HEK293 (cell line): ENCODE data around the gene SALL1.

Source experiments
- CTCF ChIP-seq: fragments of 450-650 bp; formaldehyde crosslinking; IDR thresholded peaks from 2 replicates; pipeline ENCODE4 v1.5.1; 2016; ENCODE audit warnings: missing biosample characterization, missing genetic modification characterization
- GFI1B ChIP-seq: fragments of 450-650 bp; formaldehyde crosslinking; IDR thresholded peaks from 2 replicates; pipeline ENCODE4 v1.5.1; 2016; ENCODE audit warnings: missing biosample characterization, missing genetic modification characterization
- KLF17 ChIP-seq: fragments of 450-650 bp; formaldehyde crosslinking; IDR thresholded peaks from 2 replicates; pipeline ENCODE4 v1.5.1; 2016; ENCODE audit warnings: missing biosample characterization, missing genetic modification characterization
- MEIS1 ChIP-seq: sonication (generic); formaldehyde crosslinking; IDR thresholded peaks from 2 replicates; pipeline ENCODE4 v1.8.1; 2022; ENCODE audit warnings: missing genetic modification reagents, mild to moderate bottlenecking, borderline replicate concordance
- SALL2 ChIP-seq: fragments of 450-650 bp; formaldehyde crosslinking; IDR thresholded peaks from 2 replicates; pipeline ENCODE4 v1.5.0; 2017; ENCODE audit warnings: missing biosample characterization, mild to moderate bottlenecking, missing genetic modification characterization, borderline replicate concordance
- SP3 ChIP-seq: fragments of 450-650 bp; formaldehyde crosslinking; IDR thresholded peaks from 2 replicates; pipeline ENCODE4 v1.5.1; 2016; ENCODE audit warnings: missing biosample characterization, missing genetic modification characterization
- ZNF274 ChIP-seq, 2 experiments: fragments of 200-500 bp in 1 of 2; fragments of 450-650 bp in 1 of 2; sonication (Bioruptor generic) in 1 of 2; formaldehyde crosslinking in 1 of 2; IDR thresholded peaks; 2 replicates each; pipeline versions ENCODE4 v1.5.1 to v1.6.1; 2014 to 2016; ENCODE audit warnings: borderline replicate concordance in 1 of 2, inconsistent platforms in 1 of 2, low read length in 1 of 2, missing biosample characterization in 1 of 2, missing genetic modification characterization in 1 of 2
- ZNF416 ChIP-seq: fragments of 450-650 bp; formaldehyde crosslinking; IDR thresholded peaks from 2 replicates; pipeline ENCODE4 v1.5.1; 2016; ENCODE audit warnings: missing biosample characterization, missing genetic modification characterization
- ZNF510 ChIP-seq: fragments of 450-650 bp; formaldehyde crosslinking; IDR thresholded peaks from 2 replicates; pipeline ENCODE4 v1.5.1; 2018; ENCODE audit warnings: mild to moderate bottlenecking, missing genetic modification characterization, missing biosample characterization; ENCODE audit not compliant: insufficient replicate concordance
- ZNF645 ChIP-seq: fragments of 450-650 bp; formaldehyde crosslinking; IDR thresholded peaks from 2 replicates; pipeline ENCODE4; 2016; ENCODE audit warnings: missing biosample characterization, missing genetic modification characterization
- ZNF704 ChIP-seq: fragments of 450-650 bp; formaldehyde crosslinking; IDR thresholded peaks from 2 replicates; pipeline ENCODE4 v1.5.1; 2016; ENCODE audit warnings: missing biosample characterization, missing genetic modification characterization

GRCh38 chr16:51150888-51151320 is at the start of gene SALL1:
- no peak for TF ChIP-seq ZNF645 (tag by site-specific recombination)
- no peak for TF ChIP-seq CTCF
- TF ChIP-seq GFI1B (tag by site-specific recombination): no peak
- no peak for TF ChIP-seq MEIS1
- no peak for TF ChIP-seq KLF17
- TF ChIP-seq SALL2 (tag by site-specific recombination): no peak
- TF ChIP-seq ZNF510 (tag by site-specific recombination): no peak
- no peak for TF ChIP-seq SP3 (tag by site-specific recombination)
- TF ChIP-seq ZNF274 (IDR thresholded peaks at IDR 0.05; ENCODE audit: low read length): no peak
- TF ChIP-seq ZNF274 (tag by site-specific recombination; IDR thresholded peaks at IDR 0.05; ENCODE audit: borderline replicate concordance): no peak
- TF ChIP-seq ZNF416 (tag by site-specific recombination): no peak
- TF ChIP-seq ZNF704: no peak
